GM21717 (cell line): ENCODE measurements around the gene RAB11FIP4.

Source experiments
- ATAC-seq: cut with Tn5 transposase; IDR thresholded peaks from one replicate; pipeline ENCODE4 v1.9.1; 2021; ENCODE audit warnings: mild to moderate bottlenecking, moderate library complexity; ENCODE audit not compliant: unreplicated experiment

Gene RAB11FIP4

DNA sequence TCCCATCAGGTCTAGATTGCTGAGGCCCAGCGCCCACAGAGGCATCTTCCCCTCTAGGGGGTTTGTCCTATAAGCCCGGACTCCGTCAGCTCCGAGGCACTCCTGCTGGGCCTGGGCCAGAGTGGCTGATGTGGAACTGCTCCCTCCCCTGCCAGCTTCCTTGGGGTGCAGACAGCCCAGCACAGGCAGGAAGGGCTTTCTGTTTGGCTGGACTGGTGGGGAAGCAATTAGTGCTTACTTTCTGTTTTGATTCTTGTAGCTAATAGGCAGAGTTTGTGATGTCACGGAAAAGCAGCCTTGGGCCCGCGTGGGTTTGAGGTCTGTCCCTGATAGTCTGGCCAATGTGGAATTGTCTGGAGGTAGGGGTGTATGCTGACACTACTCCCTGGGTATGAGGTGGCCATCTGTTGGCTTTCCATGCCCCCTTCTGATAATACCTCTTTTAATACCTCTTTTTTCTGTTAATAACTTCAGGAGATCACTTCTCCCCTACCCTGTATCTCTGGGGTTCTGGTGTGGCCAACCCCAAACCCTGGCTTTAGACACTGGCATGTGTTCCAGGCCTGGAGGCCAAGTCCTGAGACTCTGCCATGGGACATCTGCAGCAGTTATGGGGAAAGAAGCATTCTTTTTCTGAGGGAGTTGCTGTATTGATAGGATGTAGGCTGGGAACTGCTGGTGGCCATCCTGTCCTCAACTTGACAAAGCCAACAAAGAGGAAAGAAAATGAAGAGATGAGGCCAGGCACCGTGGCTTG lies 190.9 kb downstream of the RAB11FIP4 start:
- ATAC-seq: no peak

GRCh38 chr17:31583772-31584356 lies 192.4 kb downstream of the RAB11FIP4 start:
- no peak for ATAC-seq

GRCh38 chr17:31584438-31585279 lies 193.2 kb downstream of the RAB11FIP4 start:
- no peak for ATAC-seq

DNA sequence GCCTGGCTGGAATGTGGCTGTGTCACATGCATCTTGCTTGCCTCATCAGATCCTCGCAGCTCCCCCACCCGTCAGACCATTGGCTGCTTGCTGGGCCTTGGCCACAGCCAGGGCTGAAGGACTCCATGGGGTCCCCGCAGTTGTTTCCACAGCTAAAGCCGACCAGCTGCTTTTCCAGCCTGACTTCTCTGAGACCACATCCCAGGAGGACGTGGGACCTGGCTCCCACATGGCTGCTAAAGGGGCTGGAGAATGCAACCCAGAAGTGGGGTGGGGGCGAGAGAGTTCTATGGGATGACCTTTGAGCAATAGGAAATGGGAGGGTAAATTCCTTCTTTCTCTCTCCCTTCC lies 193.8 kb downstream of the RAB11FIP4 start:
- ATAC-seq: no peak

DNA sequence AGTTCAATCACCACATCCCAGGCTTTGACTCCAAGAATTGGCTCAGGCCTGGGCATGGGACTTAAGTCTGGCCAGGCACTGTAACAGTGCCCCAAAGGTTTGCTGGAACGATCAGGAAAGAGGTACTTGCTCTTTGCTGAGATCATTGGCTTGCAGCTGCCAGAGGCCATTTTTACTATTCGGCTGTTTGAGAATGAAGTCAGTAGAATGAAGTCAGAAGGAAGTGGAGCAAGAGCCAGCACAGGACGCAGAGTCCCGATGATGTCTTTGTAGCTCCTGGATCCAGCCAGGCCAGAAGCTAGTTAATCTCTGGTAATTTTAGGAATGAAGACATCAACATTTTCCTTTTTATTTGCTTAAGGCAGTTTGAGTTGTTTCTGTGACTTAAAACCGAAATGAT lies 195.5 kb downstream of the RAB11FIP4 start:
- ATAC-seq: no peak

DNA sequence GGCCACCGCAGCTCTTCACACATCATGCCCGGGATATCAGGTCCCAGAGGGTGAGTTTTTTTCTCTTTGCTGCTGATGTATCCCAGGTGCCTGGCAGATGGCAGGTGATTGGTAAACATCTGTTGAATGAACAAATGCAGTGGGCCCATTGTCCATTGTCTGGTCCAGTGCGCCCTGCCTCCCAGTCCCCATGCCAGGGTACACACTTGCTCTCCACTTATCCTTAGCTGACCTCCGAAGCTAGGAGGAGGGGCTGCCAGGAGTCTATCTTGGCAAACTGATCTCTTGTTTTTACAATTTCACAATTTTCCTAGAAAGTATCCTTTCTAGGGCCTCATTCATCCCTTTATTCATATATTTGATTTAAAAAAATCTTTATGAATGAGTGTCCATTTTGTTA lies 196.0 kb downstream of the RAB11FIP4 start:
- ATAC-seq: no peak
